ENCODE results near the gene SELENOP. TPM values are rescaled to one million over a fixed set of nuclear protein-coding genes. Genes with fewer than 3 reads are reported as not detected.
"Not testable (repeated sequence)": the region's sequence is repeated elsewhere in the genome, so short reads cannot be mapped to it uniquely, and the experiment has no call there.

Gene SELENOP
- total RNA-seq, 1 experiment from 2014 or later: 5.3 TPM

DNA sequence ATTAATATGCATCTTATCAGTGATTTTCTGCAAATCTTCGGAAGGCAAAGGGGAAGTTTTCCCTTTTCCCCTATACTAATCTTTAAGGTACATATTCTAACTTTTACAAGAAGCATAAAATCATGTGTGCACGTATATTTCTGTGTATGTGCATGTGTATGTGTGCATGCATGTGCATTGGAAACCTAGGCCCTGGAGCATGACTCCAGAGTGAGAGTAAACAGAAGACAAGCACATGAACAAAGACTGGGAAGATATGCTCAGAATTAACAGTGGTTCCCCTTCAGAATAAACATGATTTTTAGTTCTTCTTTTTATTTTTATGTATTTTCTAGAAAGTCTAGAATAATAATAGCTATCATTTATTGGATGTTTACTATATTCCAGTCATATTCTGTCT lies 10.9 kb upstream of the SELENOP start:
- H3K4me2 ChIP-seq: no peak overlapping the region
- H3F3A ChIP-seq (ENCODE audit: insufficient read depth, low read depth): no peaks in the 10 kb centered on the region
- TF ChIP-seq EZH2 (IDR thresholded peaks at IDR 0.05; ENCODE audit: low read depth): no peak
- TF ChIP-seq, protein P1, sequence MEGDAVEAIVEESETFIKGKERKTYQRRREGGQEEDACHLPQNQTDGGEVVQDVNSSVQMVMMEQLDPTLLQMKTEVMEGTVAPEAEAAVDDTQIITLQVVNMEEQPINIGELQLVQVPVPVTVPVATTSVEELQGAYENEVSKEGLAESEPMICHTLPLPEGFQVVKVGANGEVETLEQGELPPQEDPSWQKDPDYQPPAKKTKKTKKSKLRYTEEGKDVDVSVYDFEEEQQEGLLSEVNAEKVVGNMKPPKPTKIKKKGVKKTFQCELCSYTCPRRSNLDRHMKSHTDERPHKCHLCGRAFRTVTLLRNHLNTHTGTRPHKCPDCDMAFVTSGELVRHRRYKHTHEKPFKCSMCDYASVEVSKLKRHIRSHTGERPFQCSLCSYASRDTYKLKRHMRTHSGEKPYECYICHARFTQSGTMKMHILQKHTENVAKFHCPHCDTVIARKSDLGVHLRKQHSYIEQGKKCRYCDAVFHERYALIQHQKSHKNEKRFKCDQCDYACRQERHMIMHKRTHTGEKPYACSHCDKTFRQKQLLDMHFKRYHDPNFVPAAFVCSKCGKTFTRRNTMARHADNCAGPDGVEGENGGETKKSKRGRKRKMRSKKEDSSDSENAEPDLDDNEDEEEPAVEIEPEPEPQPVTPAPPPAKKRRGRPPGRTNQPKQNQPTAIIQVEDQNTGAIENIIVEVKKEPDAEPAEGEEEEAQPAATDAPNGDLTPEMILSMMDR (conservative IDR thresholded peaks at IDR 0.05): no peak
- H3K36me3 ChIP-seq (ENCODE audit: low read depth): no peaks in the 10 kb centered on the region
- H4K20me1 ChIP-seq (ENCODE audit: insufficient read depth): no peaks in the 10 kb centered on the region
- no peaks in the 10 kb centered on the region for H3K4me1 ChIP-seq (replicated peaks; ENCODE audit: insufficient read depth)
- POLR2A ChIA-PET (ENCODE audit: unreplicated experiment): no interaction called here
- no peak overlapping the region for H2AFZ ChIP-seq
- H3K9me3 ChIP-seq (ENCODE audit: insufficient read depth, low read depth): no peaks in the 10 kb centered on the region
- no TSS peak for BruUV-seq (replicated peaks)
- CTCF ChIA-PET: no interaction called here
- no peak overlapping the region for H3K4me3 ChIP-seq
- no peak overlapping the region for H3K27ac ChIP-seq
- no peak for DNase-seq
- H3K79me2 ChIP-seq (ENCODE audit: low read depth): no peaks in the 10 kb centered on the region
- intact Hi-C loops (cut with micrococcal nuclease; ENCODE audit: unreplicated experiment): no loop called here
- H3K9me2 ChIP-seq (ENCODE audit: insufficient read depth): no peaks in the 10 kb centered on the region
- 0 out of 2 replicates have a peak, but pooled peaks cover 8% of the 10 kb centered on the region for H3K27me3 ChIP-seq (ENCODE audit: insufficient read depth, low read depth)

DNA sequence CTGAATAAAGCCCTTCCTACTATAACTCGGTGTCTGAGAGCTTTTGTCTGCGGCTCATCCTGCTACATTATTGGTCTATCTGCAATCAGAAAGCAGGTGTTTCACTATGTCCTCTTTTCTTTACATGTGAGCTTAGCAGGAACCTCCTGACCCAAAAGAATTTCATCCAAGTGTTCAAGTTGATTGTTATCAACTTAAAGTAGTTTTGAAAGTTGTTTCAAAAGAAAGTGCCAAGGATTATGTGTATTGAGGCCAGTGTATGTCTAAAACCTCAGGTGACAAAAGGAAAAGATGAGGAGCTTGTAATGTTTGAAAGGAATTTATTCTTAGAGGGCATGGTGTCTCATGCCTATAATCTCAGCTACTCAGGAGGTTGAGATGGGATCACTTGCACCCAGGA lies 8.1 kb upstream of the SELENOP start:
- no peaks in the 10 kb centered on the region for H3F3A ChIP-seq (ENCODE audit: insufficient read depth, low read depth)
- H4K20me1 ChIP-seq (ENCODE audit: insufficient read depth): no peaks in the 10 kb centered on the region
- no peaks in the 10 kb centered on the region for H3K36me3 ChIP-seq (ENCODE audit: low read depth)
- CTCF ChIA-PET: no interaction called here
- no peaks in the 10 kb centered on the region for H3K79me2 ChIP-seq (ENCODE audit: low read depth)
- no peak overlapping the region for H3K4me3 ChIP-seq
- DNase-seq: no peak
- no peak overlapping the region for H3K4me2 ChIP-seq
- intact Hi-C loops (cut with micrococcal nuclease; ENCODE audit: unreplicated experiment): no loop called here
- H3K4me1 ChIP-seq (replicated peaks; ENCODE audit: insufficient read depth): no peaks in the 10 kb centered on the region
- no peaks in the 10 kb centered on the region for H3K9me3 ChIP-seq (ENCODE audit: insufficient read depth, low read depth)
- TF ChIP-seq, protein P1 (conservative IDR thresholded peaks at IDR 0.05): no peak
- no peak for TF ChIP-seq EZH2 (IDR thresholded peaks at IDR 0.05; ENCODE audit: low read depth)
- BruUV-seq (replicated peaks): no TSS peak
- H3K9me2 ChIP-seq (ENCODE audit: insufficient read depth): no peaks in the 10 kb centered on the region
- no peak overlapping the region for H3K27ac ChIP-seq
- H3K27me3 ChIP-seq (ENCODE audit: insufficient read depth, low read depth): 0 out of 2 replicates have a peak, but pooled peaks cover 8% of the 10 kb centered on the region
- POLR2A ChIA-PET (ENCODE audit: unreplicated experiment): no interaction called here
- H2AFZ ChIP-seq: no peak overlapping the region

DNA sequence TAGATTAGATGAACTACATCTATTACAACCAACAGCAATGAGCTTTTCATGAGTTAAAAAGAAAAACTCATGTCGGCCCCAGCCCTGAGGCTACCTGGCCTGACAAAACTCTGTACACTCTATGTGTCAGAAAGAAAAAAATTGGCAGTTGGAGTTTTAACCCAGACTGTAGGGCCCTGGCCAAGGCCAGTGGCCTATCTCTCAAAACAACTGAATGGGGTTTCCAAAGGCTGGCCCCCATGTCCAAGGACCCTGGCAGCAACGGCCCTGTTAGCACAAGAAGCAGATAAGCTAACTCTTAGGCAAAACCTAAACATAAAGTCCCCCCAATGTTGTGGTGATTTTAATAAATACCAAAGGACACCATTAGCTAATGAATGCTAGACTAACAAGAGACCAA lies 4.9 kb upstream of the SELENOP start:
- H3K36me3 ChIP-seq (ENCODE audit: low read depth); H3K9me2 ChIP-seq (ENCODE audit: insufficient read depth); H3K9me3 ChIP-seq (ENCODE audit: insufficient read depth, low read depth); DNase-seq; H3K27me3 ChIP-seq (ENCODE audit: insufficient read depth, low read depth); H3K4me1 ChIP-seq (replicated peaks; ENCODE audit: insufficient read depth); POLR2A ChIA-PET (ENCODE audit: unreplicated experiment); H2AFZ ChIP-seq; H3F3A ChIP-seq (ENCODE audit: insufficient read depth, low read depth); BruUV-seq (replicated peaks); H3K79me2 ChIP-seq (ENCODE audit: low read depth); H4K20me1 ChIP-seq (ENCODE audit: insufficient read depth); H3K4me3 ChIP-seq; CTCF ChIA-PET; intact Hi-C loops (cut with micrococcal nuclease; ENCODE audit: unreplicated experiment); H3K27ac ChIP-seq; H3K4me2 ChIP-seq: not testable (repeated sequence)

DNA sequence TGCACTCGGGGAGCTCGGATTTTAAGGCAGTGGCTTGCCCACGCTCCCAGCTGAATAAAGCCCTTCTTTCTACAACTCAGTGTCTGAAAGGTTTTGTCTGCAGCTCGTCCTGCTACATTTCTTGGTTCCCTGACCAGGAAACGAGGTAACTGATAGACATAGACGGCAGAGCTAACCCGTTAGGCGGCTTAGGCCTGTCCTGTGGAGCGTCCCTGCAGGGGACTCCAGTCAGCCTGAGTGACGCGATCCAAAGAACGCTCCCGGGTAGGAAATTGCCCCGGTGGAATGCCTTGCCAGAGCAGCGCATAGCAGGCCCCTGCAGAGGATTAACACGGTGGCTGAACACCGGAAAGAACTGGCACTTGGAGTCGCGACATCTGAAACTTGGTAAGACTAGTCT lies 1.8 kb upstream of the SELENOP start:
- H4K20me1 ChIP-seq (ENCODE audit: insufficient read depth): no peaks in the 10 kb centered on the region
- BruUV-seq (replicated peaks): no TSS peak
- no peaks in the 10 kb centered on the region for H3K79me2 ChIP-seq (ENCODE audit: low read depth)
- H3K36me3 ChIP-seq (ENCODE audit: low read depth): no peaks in the 10 kb centered on the region
- intact Hi-C loops (cut with micrococcal nuclease; ENCODE audit: unreplicated experiment): no loop called here
- H3F3A ChIP-seq (ENCODE audit: insufficient read depth, low read depth): no peaks in the 10 kb centered on the region
- H3K27me3 ChIP-seq (ENCODE audit: insufficient read depth, low read depth): no peaks in the 10 kb centered on the region
- no peaks in the 10 kb centered on the region for H3K9me3 ChIP-seq (ENCODE audit: insufficient read depth, low read depth)
- DNase-seq: no peak
- ChIA-PET POLR2A (ENCODE audit: unreplicated experiment) (no interaction called here), CTCF (no interaction called here)
- peaks cover 14% of the 10 kb centered on the region for H3K4me1 ChIP-seq (replicated peaks; ENCODE audit: insufficient read depth)
- no peak overlapping the region for H3K4me2 ChIP-seq
- H3K4me3 ChIP-seq: no peak overlapping the region
- TF ChIP-seq, protein P1 (conservative IDR thresholded peaks at IDR 0.05): no peak
- TF ChIP-seq EZH2 (IDR thresholded peaks at IDR 0.05; ENCODE audit: low read depth): no peak
- no peak overlapping the region for H2AFZ ChIP-seq
- H3K9me2 ChIP-seq (ENCODE audit: insufficient read depth): no peaks in the 10 kb centered on the region
- no peak overlapping the region for H3K27ac ChIP-seq
